ENCODE data around the gene PLCH2. TPM values are rescaled to one million over a fixed set of nuclear protein-coding genes. Genes with fewer than 3 reads are reported as not detected.

The PLCH2 gene
- total RNA-seq, 1 donor: under 0.01 TPM

- no peak overlapping the region for H3K4me3 ChIP-seq (ENCODE audit: low read depth, low read length)
- no peak for TF ChIP-seq CTCF (IDR thresholded peaks at IDR 0.05; ENCODE audit: insufficient read depth, low read depth, low read length)
- no peak for DNase-seq (ENCODE audit: low read depth)
Measured at GRCh38 chr1:2499986-2500596, 24.0 kb downstream of the PLCH2 start.

DNA sequence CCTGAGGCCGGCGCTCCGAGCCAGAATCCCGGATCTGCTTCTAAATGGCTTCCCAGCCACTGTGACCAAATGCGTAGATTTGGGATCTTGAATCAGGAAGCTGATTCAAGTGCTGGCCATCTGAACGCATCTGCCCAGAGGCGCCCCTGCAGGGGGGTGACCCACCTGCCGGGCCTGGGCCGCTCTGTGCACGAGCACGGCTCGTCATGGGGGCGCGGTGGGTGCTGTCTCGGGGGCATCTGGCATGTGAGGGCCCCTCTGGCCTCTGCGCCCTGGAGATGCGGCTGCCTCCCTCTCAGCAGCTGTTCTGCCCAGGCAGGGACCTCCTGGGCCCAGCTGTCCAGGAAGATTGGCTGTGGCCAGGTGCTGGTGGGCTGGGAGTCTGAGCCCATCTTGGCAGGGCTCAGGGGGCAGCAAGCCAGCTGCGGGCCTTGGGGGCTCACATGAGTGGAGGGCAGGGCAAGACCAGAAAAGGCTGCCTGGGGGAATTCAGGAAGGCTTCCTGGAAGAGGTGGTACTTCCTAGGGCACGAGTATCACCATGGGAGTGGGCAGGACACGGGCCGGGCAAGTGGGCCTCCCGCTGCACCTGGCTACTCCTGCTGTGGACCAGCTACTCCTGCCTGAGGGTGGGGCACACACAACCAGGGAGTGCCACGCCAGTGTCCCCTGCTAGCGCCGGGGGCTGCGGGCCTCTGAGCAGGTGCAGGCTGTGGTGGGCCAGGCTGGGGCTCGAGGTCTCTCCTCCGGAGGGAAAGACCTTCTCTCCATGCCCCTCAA is 25.1 kb downstream of the PLCH2 start:
- no peak for TF ChIP-seq CTCF (IDR thresholded peaks at IDR 0.05; ENCODE audit: insufficient read depth, low read depth, low read length)
- DNase-seq (ENCODE audit: low read depth): no peak
- no peak overlapping the region for H3K4me3 ChIP-seq (ENCODE audit: low read depth, low read length)

DNA sequence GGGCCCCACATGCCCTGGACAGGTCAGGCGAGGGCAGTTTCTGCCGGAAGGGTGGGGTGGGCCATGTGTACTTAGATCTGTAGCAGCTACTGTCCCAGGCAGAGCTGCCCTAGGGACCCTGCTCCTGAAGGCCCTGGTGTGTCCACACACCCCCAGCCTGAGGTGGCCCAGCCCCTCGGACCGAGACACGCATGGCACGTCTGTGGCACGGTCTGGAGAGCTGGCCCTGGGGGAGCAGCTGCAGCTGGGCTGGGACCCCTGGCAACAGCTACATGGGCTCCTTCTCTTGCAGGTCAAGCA is 25.7 kb downstream of the PLCH2 start:
- DNase-seq (ENCODE audit: low read depth): no peak
- H3K4me3 ChIP-seq (ENCODE audit: low read depth, low read length): no peak overlapping the region
- TF ChIP-seq CTCF (IDR thresholded peaks at IDR 0.05; ENCODE audit: insufficient read depth, low read depth, low read length): no peak

DNA sequence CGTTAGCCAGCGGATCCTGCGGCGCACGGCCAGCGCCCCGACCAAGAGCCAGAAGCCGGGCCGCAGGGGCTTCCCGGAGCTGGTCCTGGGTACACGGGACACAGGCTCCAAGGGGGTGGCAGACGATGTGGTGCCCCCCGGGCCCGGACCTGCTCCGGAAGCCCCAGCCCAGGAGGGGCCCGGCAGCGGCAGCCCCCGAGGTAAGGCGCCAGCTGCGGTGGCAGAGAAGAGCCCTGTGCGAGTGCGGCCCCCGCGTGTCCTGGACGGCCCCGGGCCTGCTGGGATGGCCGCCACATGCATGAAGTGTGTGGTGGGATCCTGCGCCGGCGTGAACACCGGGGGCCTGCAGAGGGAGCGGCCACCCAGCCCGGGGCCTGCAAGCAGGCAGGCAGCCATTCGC is 26.1 kb downstream of the PLCH2 start:
- no peak for TF ChIP-seq CTCF (IDR thresholded peaks at IDR 0.05; ENCODE audit: insufficient read depth, low read depth, low read length)
- no peak for DNase-seq (ENCODE audit: low read depth)
- no peak overlapping the region for H3K4me3 ChIP-seq (ENCODE audit: low read depth, low read length)

DNA sequence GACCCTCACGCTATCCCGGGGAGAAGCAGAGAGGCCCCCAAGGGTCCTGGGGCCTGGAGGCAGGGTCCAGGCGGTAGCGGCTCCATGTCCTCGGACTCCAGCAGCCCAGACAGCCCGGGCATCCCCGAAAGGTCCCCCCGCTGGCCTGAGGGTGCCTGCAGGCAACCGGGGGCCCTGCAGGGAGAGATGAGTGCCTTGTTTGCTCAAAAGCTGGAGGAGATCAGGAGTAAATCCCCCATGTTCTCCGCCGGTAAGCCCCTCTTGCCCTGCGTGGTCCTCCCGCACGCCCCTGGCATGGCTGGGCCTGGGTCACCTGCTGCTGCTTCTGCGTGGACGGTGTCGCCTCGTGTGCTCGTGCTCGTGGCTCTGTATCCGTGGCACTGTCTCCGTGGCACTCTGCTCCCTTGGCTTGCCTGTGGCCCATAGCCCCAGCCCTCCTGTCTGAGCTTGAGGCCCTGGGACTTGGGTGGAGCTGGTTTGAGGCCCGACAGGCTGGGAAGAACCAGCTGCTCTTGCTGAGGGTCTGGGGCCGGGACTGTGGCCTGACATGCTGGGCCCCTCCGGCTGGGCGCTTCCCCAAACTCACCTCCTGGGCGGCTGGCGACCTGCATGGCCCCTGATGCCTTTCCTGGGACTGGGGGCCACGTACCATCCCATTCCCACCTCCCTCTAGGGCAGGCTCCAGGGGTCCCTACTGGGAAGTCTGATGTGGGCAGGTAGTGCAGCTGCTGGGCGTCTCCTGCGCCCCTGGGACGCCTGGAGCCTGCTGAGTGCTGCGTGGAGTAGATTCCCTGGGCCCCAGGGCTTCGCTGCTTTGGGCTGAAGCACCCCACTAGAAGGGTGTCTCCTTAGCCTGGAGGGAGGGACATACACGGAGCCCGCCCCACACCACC is 26.8 kb downstream of the PLCH2 start:
- no peak for DNase-seq (ENCODE audit: low read depth)
- TF ChIP-seq CTCF (IDR thresholded peaks at IDR 0.05; ENCODE audit: insufficient read depth, low read depth, low read length): no peak
- H3K4me3 ChIP-seq (ENCODE audit: low read depth, low read length): no peak overlapping the region

DNA sequence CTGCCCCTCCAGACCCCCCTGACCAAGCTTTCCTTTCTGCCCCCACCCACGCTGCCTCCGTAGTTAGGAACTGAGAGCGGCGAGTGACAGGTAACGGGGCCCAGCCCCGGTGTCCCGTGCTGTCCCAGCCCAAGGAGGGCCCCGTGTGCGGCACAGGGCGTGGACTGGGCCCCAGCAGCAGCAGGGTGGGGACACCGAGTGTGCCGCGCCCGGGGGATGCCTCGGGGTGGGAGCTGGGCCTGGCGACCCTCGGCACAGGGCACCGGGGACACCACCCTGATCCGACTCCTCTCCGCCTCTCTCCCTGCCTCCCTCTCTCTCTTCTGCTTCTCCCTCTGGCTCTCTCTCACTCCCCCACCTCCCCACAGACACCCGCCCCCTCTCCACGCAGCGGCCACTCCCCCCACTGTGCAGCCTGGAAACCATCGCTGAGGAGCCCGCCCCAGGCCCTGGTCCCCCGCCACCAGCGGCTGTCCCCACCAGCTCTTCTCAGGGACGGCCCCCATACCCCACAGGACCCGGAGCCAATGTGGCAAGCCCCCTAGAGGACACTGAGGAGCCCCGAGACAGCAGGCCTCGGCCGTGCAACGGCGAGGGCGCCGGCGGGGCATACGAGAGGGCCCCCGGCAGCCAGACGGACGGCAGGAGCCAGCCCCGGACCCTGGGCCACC is 27.6 kb downstream of the PLCH2 start:
- no peak for DNase-seq (ENCODE audit: low read depth)
- no peak overlapping the region for H3K4me3 ChIP-seq (ENCODE audit: low read depth, low read length)
- no peak for TF ChIP-seq CTCF (IDR thresholded peaks at IDR 0.05; ENCODE audit: insufficient read depth, low read depth, low read length)

All from fibroblast of villous mesenchyme (primary cell).